Mammary epithelial cell (primary cell): ENCODE results near the gene LMO4.

Experiments used
- CTCF ChIP-seq, 2 donors: IDR thresholded peaks in 1 of 2; conservative IDR thresholded peaks in 1 of 2; 2 replicates each; pipeline ENCODE4 v1.5.1; 2011 to 2012; ENCODE audit warnings: inconsistent platforms in 2 of 2, low read length in 2 of 2, mild to moderate bottlenecking in 2 of 2, control low read depth in 1 of 2, low read depth in 1 of 2; ENCODE audit not compliant: insufficient read depth in 1 of 2; ENCODE audit errors: extremely low read depth in 1 of 2
- EZH2 ChIP-seq: IDR thresholded peaks from 2 replicates; pipeline ENCODE4 v1.6.1; 2012; ENCODE audit warnings: low read length, inconsistent platforms, borderline replicate concordance

- TF ChIP-seq CTCF (conservative IDR thresholded peaks at IDR 0.05 in 1 of 2, IDR thresholded peaks at IDR 0.05 in 1 of 2; ENCODE audit: extremely low read depth in 1 of 2, insufficient read depth in 1 of 2, low read depth in 1 of 2, low read length in 2 of 2) (no peak), EZH2 (no peak)
Measured at GRCh38 chr1:87279536-87279875, 49.2 kb upstream of the LMO4 start.
